ENCODE results near the gene COL20A1. TPM values are rescaled to one million over a fixed set of nuclear protein-coding genes. Genes with fewer than 3 reads are reported as not detected.

The COL20A1 gene
- total RNA-seq, 1 donor, result not detected

GRCh38 chr20:63317601-63318291 is 24.8 kb downstream of the COL20A1 start:
- DNase-seq (ENCODE audit: low read depth), result no peak
- TF ChIP-seq CTCF (IDR thresholded peaks at IDR 0.05; ENCODE audit: insufficient read depth, low read length), result no peak
- H3K4me3 ChIP-seq (ENCODE audit: low read depth, low read length), result no peak overlapping the region

GRCh38 chr20:63318391-63319163 is 25.6 kb downstream of the COL20A1 start:
- no peak for DNase-seq (ENCODE audit: low read depth)
- no peak for TF ChIP-seq CTCF (IDR thresholded peaks at IDR 0.05; ENCODE audit: insufficient read depth, low read length)
- H3K4me3 ChIP-seq (ENCODE audit: low read depth, low read length), result no peak overlapping the region

GRCh38 chr20:63319164-63320040 is 26.4 kb downstream of the COL20A1 start:
- no peak overlapping the region for H3K4me3 ChIP-seq (ENCODE audit: low read depth, low read length)
- no peak for DNase-seq (ENCODE audit: low read depth)
- no peak for TF ChIP-seq CTCF (IDR thresholded peaks at IDR 0.05; ENCODE audit: insufficient read depth, low read length)

- no peak for TF ChIP-seq CTCF (IDR thresholded peaks at IDR 0.05; ENCODE audit: insufficient read depth, low read length)
- DNase-seq (ENCODE audit: low read depth), result no peak
- no peak overlapping the region for H3K4me3 ChIP-seq (ENCODE audit: low read depth, low read length)
Measured at GRCh38 chr20:63320041-63320511, 27.1 kb downstream of the COL20A1 start.

GRCh38 chr20:63320616-63321147 is 27.7 kb downstream of the COL20A1 start:
- TF ChIP-seq CTCF (IDR thresholded peaks at IDR 0.05; ENCODE audit: insufficient read depth, low read length), result no peak
- DNase-seq (ENCODE audit: low read depth), result no peak
- H3K4me3 ChIP-seq (ENCODE audit: low read depth, low read length), result no peak overlapping the region

GRCh38 chr20:63321148-63321831 is 28.3 kb downstream of the COL20A1 start:
- no peak for TF ChIP-seq CTCF (IDR thresholded peaks at IDR 0.05; ENCODE audit: insufficient read depth, low read length)
- no peak overlapping the region for H3K4me3 ChIP-seq (ENCODE audit: low read depth, low read length)
- peak; percentile 20 for DNase-seq (ENCODE audit: low read depth)
